ENCODE data around the gene TDO2. TPM values are rescaled to one million over a fixed set of nuclear protein-coding genes. Genes with fewer than 3 reads are reported as not detected.
A peak's percentile ranks its signal among the peaks of the same experiment; 100 is the strongest.

TDO2 gene
- total and polyA plus RNA-seq, 8 donors, result 7.4 to 52.4 (median 29.8) TPM

GRCh38 chr4:155954939-155955338 lies 51.4 kb downstream of the TDO2 start:
- intact Hi-C loops (cut with DNase I), result loop anchor here in 1 of 2 donors (5.0 kb wide), 1 partner anchor 148 kb away; no protein-coding TSS in a partner anchor
- no peak for TF ChIP-seq CTCF (IDR thresholded peaks at IDR 0.05)
- no peak for ATAC-seq
- Histone ChIP-seq H3K4me1 (peaks cover 0 to 14% of the 10 kb centered on the region in 2 donors), H3K27ac (no peak overlapping the region), H3K9me3 (no peaks in the 10 kb centered on the region), H3K27me3 (no peaks in the 10 kb centered on the region), H3K36me3 (no peaks in the 10 kb centered on the region), H3K4me3 (no peak overlapping the region)
- DNase-seq, result no peak

- DNase-seq (no peak), ATAC-seq (no peak)
- TF ChIP-seq CTCF (IDR thresholded peaks at IDR 0.05), result no peak
- no peaks in the 10 kb centered on the region for H3K27me3 ChIP-seq
- H3K36me3 ChIP-seq, result no peaks in the 10 kb centered on the region
- intact Hi-C loops (cut with DNase I), result no loop called here
- H3K9me3 ChIP-seq, result no peaks in the 10 kb centered on the region
- no peak overlapping the region for H3K27ac ChIP-seq
- peaks cover 0 to 14% of the 10 kb centered on the region in 2 donors for H3K4me1 ChIP-seq
- H3K4me3 ChIP-seq, result no peak overlapping the region
Measured at GRCh38 chr4:155956461-155956860, 53.0 kb downstream of the TDO2 start.

GRCh38 chr4:155959417-155959816 lies 55.9 kb downstream of the TDO2 start:
- H3K27me3 ChIP-seq, result no peaks in the 10 kb centered on the region
- ATAC-seq (no peak), DNase-seq (peak in 1 of 4 donors; percentile 55)
- TF ChIP-seq CTCF (IDR thresholded peaks at IDR 0.05), result no peak
- H3K27ac ChIP-seq, result no peak overlapping the region
- no peaks in the 10 kb centered on the region for H3K4me1 ChIP-seq
- intact Hi-C loops (cut with DNase I), result no loop called here
- no peaks in the 10 kb centered on the region for H3K36me3 ChIP-seq
- no peaks in the 10 kb centered on the region for H3K9me3 ChIP-seq
- no peak overlapping the region for H3K4me3 ChIP-seq

- no peak overlapping the region for H3K4me3 ChIP-seq
- H3K27ac ChIP-seq, result no peak overlapping the region
- no peaks in the 10 kb centered on the region for H3K27me3 ChIP-seq
- no peaks in the 10 kb centered on the region for H3K9me3 ChIP-seq
- no peak for TF ChIP-seq CTCF (IDR thresholded peaks at IDR 0.05)
- H3K4me1 ChIP-seq, result no peaks in the 10 kb centered on the region
- intact Hi-C loops (cut with DNase I), result no loop called here
- ATAC-seq, result no peak
- H3K36me3 ChIP-seq, result no peaks in the 10 kb centered on the region
- no peak for DNase-seq
Measured at GRCh38 chr4:155960522-155960921, 57.0 kb downstream of the TDO2 start.

- H3K4me3 ChIP-seq, result no peak overlapping the region
- intact Hi-C loops (cut with DNase I), result no loop called here
- no peaks in the 10 kb centered on the region for H3K4me1 ChIP-seq
- H3K36me3 ChIP-seq, result no peaks in the 10 kb centered on the region
- TF ChIP-seq CTCF (IDR thresholded peaks at IDR 0.05), result no peak
- no peaks in the 10 kb centered on the region for H3K27me3 ChIP-seq
- H3K27ac ChIP-seq, result no peak overlapping the region
- ATAC-seq, result no peak
- no peaks in the 10 kb centered on the region for H3K9me3 ChIP-seq
- DNase-seq, result no peak
Measured at GRCh38 chr4:155961575-155961974, 58.1 kb downstream of the TDO2 start.

All from left lung (tissue), 10 donors.